Fibroblast of the aortic adventitia (primary cell): ENCODE measurements around the gene PPP2R5B. TPM values are rescaled to one million over a fixed set of nuclear protein-coding genes. Genes with fewer than 3 reads are reported as not detected.
"Not testable (repeated sequence)": the region's sequence is repeated elsewhere in the genome, so short reads cannot be mapped to it uniquely, and the experiment has no call there.

Experiments
- DNase-seq: peaks from one replicate; pipeline ENCODE4 v3.0.0-alpha.2; 2010; ENCODE audit warnings: low read depth
- H3K4me3 ChIP-seq: 2 replicates; pipeline ENCODE4 v1.5.1; 2011; ENCODE audit warnings: low read depth, mild to moderate bottlenecking, control low read depth, low read length, moderate library complexity
- small RNA-seq: library from RNA; depleted of rRNA; stranded (forward); fragments of <200 nt; gene quantifications from one replicate; pipeline ENCODE3, GENCODE V24; 2012
- total RNA-seq: library from RNA; depleted of rRNA; stranded (reverse); fragments of >200 nt; gene quantifications from 2 replicates; pipeline ENCODE4 v1.2.3, GENCODE V29; 2012; ENCODE audit warnings: low replicate concordance
- TF ChIP-seq, protein P1 (sequence below): IDR thresholded peaks from 2 replicates; pipeline ENCODE4 v1.5.1; 2011; ENCODE audit warnings: mild to moderate bottlenecking, low read length, control low read depth, inconsistent platforms; ENCODE audit not compliant: insufficient read depth

The PPP2R5B gene
- total RNA-seq, 1 donor = 7.9 TPM

DNA sequence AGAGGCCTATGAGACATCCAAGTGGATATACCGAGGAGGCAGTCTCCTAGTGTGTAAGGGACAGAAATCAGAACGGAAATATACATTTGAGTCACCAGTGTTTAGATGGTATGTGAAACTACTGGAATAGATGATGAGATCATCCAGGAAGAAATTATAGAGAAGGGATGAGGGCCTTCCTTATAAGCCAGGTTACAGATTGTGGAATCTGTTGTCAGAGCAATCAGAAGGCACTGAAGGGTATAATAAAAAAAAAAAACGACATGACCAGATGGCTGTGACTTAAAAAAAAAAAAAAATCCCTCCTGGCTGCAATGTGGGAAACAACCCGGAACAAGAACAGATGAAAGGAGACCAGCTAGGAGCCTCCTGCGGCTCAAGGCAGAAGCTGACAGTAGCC lies 44.7 kb downstream of the PPP2R5B start:
- TF ChIP-seq, protein P1, sequence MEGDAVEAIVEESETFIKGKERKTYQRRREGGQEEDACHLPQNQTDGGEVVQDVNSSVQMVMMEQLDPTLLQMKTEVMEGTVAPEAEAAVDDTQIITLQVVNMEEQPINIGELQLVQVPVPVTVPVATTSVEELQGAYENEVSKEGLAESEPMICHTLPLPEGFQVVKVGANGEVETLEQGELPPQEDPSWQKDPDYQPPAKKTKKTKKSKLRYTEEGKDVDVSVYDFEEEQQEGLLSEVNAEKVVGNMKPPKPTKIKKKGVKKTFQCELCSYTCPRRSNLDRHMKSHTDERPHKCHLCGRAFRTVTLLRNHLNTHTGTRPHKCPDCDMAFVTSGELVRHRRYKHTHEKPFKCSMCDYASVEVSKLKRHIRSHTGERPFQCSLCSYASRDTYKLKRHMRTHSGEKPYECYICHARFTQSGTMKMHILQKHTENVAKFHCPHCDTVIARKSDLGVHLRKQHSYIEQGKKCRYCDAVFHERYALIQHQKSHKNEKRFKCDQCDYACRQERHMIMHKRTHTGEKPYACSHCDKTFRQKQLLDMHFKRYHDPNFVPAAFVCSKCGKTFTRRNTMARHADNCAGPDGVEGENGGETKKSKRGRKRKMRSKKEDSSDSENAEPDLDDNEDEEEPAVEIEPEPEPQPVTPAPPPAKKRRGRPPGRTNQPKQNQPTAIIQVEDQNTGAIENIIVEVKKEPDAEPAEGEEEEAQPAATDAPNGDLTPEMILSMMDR = no peak
- DNase-seq = peak; percentile 6
- H3K4me3 ChIP-seq = no peak overlapping the region

DNA sequence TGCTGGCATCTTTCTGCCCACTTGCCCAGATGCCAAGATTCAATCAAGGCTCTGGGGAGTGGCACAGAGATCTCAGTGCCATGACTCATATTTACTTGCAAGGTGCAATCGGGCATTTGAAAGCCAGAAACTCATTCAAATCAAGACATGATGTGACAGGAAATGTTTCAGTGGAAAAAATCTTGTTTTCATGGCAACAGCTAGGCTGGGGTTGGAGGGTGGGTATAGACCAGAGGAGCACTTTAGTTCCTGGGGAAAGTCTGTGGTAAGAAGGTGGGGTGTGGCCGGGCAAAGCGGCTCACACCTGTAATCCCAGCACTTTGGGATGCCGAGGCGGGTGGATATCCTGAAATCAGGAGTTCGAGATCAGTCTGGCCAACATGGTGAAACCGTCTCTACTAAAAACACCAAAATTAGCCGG lies 46.3 kb downstream of the PPP2R5B start:
- no peak for DNase-seq
- TF ChIP-seq, protein P1 = no peak
- no peak overlapping the region for H3K4me3 ChIP-seq

DNA sequence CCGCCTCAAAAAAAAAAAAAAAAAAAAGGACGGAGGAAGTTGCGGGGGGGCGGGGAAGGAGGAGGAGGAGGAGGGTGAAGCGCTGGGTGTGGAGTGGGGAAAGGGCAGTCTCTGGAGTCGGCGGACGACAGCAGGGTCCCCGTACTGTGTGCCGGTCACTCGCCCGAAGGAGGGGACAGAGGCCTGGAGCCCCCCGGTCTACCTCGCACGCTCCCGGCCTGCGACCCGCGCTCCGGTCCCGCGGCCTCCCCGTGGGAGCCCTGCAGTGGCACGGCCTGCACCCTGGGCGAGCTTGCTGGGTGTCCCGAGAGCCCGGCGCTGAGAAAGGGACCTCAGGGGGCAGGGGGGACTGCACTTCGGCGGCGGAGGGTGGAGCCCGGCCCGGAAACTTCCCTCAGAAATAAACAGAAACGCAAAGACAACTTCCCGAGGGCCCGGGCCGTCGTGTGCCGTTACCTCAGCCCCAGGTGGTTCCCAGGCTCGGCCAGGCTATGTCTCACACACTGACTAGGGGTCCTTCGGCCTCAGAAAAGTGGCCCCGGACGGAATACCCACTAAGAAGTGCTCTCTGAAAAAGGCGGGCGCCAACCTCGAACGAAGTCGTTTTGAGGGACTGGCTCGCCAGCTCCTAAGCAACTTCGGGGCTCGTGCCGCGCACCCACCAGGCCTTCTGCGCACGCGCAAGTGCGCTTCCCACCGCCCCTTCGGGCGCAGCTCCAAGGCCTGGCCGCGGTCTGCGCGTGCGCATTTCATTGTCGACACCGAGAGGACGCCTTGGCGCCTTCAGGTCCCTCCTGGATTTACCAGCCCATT lies 47.1 kb downstream of the PPP2R5B start, which contains the start of gene MAJIN:
Gene MAJIN (minus strand): TSS at position 688 of the 813 bp plus-strand sequence. CDS start 12,703 bp downstream, outside the sequence.
- DNase-seq = peak; percentile 61
- TF ChIP-seq, protein P1 = no peak
- peak within 1 kb of the TSS; percentile 41 for H3K4me3 ChIP-seq

DNA sequence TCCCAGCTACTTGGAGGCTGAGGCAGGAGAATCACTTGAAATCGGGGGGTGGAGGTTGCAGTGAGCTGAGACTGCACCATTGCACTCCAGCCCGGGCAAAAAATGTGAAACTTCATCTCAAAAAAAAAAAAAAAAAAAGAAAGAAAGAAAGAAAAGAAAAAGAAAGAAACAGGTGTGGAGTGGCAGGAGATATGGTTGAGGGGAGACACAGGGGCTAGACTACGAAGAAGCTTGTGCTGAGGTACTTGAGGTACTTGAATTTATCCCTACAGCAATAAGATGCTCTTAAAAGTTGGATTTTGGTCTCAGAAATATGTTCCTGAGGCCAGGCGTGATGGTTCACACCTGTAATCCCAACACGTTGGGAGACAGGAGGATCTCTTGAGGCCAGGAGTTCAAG lies 49.6 kb downstream of the PPP2R5B start:
- DNase-seq = no peak
- H3K4me3 ChIP-seq = no peak overlapping the region
- TF ChIP-seq, protein P1 = no peak

DNA sequence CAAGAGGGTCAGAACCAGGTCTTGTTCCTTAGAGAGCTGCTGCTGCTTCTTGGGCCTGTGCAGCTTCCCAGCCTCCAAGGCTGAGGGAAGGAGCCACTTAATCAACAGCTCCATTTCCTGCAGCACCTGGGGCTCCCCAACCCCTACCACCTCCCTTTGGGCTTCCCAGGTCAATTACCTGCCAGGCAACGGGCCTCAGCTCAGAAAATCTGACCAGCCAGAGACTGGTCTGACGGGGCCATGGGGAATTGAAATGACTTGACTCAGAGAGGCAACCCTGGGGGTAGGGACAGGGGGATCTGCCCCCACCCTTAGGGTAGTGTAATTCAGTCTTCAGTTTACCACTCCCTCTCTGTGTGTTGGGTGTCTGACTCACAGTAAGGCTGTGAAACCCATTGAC lies 52.2 kb downstream of the PPP2R5B start:
- no peak overlapping the region for H3K4me3 ChIP-seq
- DNase-seq = no peak
- TF ChIP-seq, protein P1 = no peak

DNA sequence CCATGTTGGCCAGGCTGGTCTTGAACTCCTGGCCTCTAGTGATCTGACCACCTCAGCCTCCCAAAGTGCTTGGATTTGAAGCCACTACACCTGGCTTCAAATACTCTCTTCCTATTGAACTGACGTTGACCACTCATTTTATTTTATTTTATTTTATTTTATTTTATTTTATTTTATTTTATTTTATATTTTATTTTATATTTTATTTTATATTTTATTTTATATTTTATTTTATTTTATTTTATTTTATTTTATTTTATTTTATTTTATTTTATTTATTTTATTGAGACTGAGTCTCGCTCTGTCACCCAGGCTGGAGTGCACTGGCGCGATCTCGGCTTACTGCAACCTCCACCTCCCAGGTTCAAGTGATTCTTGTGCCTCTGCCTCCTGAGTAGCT lies 58.9 kb downstream of the PPP2R5B start:
- H3K4me3 ChIP-seq, DNase-seq: not testable (repeated sequence)

Small RNA genes within 50 kb of the gene (small RNA-seq; reads per million reads assigned to genes)
- gene MIR6749 (not detected), gene MIR6750 (not detected)

Other genes starting within 250 kb of the PPP2R5B start
- 3.3 and 3.4 TPM in 2 replicates for gene NRXN2, start 201.5 kb upstream of the PPP2R5B start, total RNA-seq
- 0.25 TPM in 1 of 2 replicates, not detected in the other for gene RASGRP2, start 180.5 kb upstream of the PPP2R5B start, total RNA-seq
- 0.63 and 1.7 TPM in 2 replicates for gene PYGM, start 164.7 kb upstream of the PPP2R5B start, total RNA-seq
- gene SF1, start 146.1 kb upstream of the PPP2R5B start, total RNA-seq = 150 and 183 TPM in 2 replicates
- 9.6 and 11.4 TPM in 2 replicates for gene MAP4K2, start 121.5 kb upstream of the PPP2R5B start, total RNA-seq
- gene MEN1, start 114.1 kb upstream of the PPP2R5B start, total RNA-seq = 6.2 and 15.9 TPM in 2 replicates
- gene CDC42BPG, start 80.0 kb upstream of the PPP2R5B start, total RNA-seq = 0.08 and 0.09 TPM in 2 replicates
- gene EHD1, start 46.1 kb upstream of the PPP2R5B start, total RNA-seq = 68.1 and 113 TPM in 2 replicates
- gene ATG2A, start 7.5 kb upstream of the PPP2R5B start, total RNA-seq = 18.2 and 18.8 TPM in 2 replicates
- not detected in 2 replicates for gene GPHA2, start 11.2 kb downstream of the PPP2R5B start, total RNA-seq
- gene MAJIN, start 47.4 kb downstream of the PPP2R5B start, total RNA-seq = not detected in 2 replicates
- 0.25 and 0.45 TPM in 2 replicates for gene BATF2, start 72.3 kb downstream of the PPP2R5B start, total RNA-seq
- 14.9 and 97.9 TPM in 2 replicates for gene ARL2, start 89.5 kb downstream of the PPP2R5B start, total RNA-seq
- gene SNX15, start 102.8 kb downstream of the PPP2R5B start, total RNA-seq = 11.1 and 17.4 TPM in 2 replicates
- gene SAC3D1, start 116.5 kb downstream of the PPP2R5B start, total RNA-seq = 13.0 and 19.1 TPM in 2 replicates
- gene NAALADL1, start 133.9 kb downstream of the PPP2R5B start, total RNA-seq = 9.7 and 11.5 TPM in 2 replicates
- gene CDCA5, start 159.4 kb downstream of the PPP2R5B start, total RNA-seq = 2.5 and 19.3 TPM in 2 replicates
- gene ZFPL1, start 159.5 kb downstream of the PPP2R5B start, total RNA-seq = 9.6 and 42.5 TPM in 2 replicates
- gene VPS51, start 171.5 kb downstream of the PPP2R5B start, total RNA-seq = 211 and 336 TPM in 2 replicates
- 9.2 and 10.0 TPM in 2 replicates for gene TM7SF2, start 187.2 kb downstream of the PPP2R5B start, total RNA-seq
- 9.9 and 30.4 TPM in 2 replicates for gene ZNHIT2, start 193.0 kb downstream of the PPP2R5B start, total RNA-seq
- gene FAU, start 197.4 kb downstream of the PPP2R5B start, total RNA-seq = 239 and 640 TPM in 2 replicates
- 24.2 and 34.7 TPM in 2 replicates for gene MRPL49, start 197.6 kb downstream of the PPP2R5B start, total RNA-seq
- gene SYVN1, start 209.8 kb downstream of the PPP2R5B start, total RNA-seq = 10.4 and 24.3 TPM in 2 replicates
- not detected in 2 replicates for gene SPDYC, start 245.5 kb downstream of the PPP2R5B start, total RNA-seq